DND-41 (cell line): Measurements from ENCODE around the gene HELZ2.
"Not testable (repeated sequence)": the region's sequence is repeated elsewhere in the genome, so short reads cannot be mapped to it uniquely, and the experiment has no call there.

Experiments
- ATAC-seq: fragments of 200-7000 bp; cut with Tn5 transposase; 3 replicates; pipeline ENCODE4 v1.9.1; 2021; ENCODE audit warnings: low read depth; ENCODE audit not compliant: insufficient read depth
- DNase-seq: peaks from one replicate; pipeline ENCODE4 v3.0.0-alpha.2; 2020
- H2AFZ ChIP-seq: 2 replicates; pipeline ENCODE4 v1.6.0; 2012; ENCODE audit warnings: low read depth, low read length
- H3K27ac ChIP-seq: 2 replicates; pipeline ENCODE4 v1.5.1; 2012; ENCODE audit warnings: low read length, inconsistent platforms
- H3K27me3 ChIP-seq: fragments of 200-600 bp; sonication (generic); 2 replicates; pipeline ENCODE4 v1.6.0; 2012; ENCODE audit warnings: low read length, mild to moderate bottlenecking, inconsistent platforms; ENCODE audit not compliant: insufficient read depth, poor library complexity
- H3K36me3 ChIP-seq: 2 replicates; pipeline ENCODE4 v1.5.1; 2012; ENCODE audit warnings: low read length, inconsistent platforms; ENCODE audit not compliant: insufficient read depth
- H3K4me1 ChIP-seq: 2 replicates; pipeline ENCODE4 v1.5.1; 2012; ENCODE audit warnings: mild to moderate bottlenecking, low read length; ENCODE audit not compliant: insufficient read depth
- H3K4me2 ChIP-seq: 2 replicates; pipeline ENCODE4 v1.6.0; 2012; ENCODE audit warnings: mild to moderate bottlenecking, moderate library complexity, low read length, inconsistent platforms; ENCODE audit not compliant: insufficient read depth
- H3K4me3 ChIP-seq, 2 experiments: fragments of 200-600 bp in 1 of 2; shearing (Covaris generic) in 1 of 2; 2 replicates each; pipeline ENCODE4 v1.5.1; 2012 to 2016; ENCODE audit warnings: inconsistent platforms in 2 of 2, low read length in 2 of 2, mild to moderate bottlenecking in 2 of 2, low read depth in 1 of 2, moderate library complexity in 1 of 2
- H3K79me2 ChIP-seq: 2 replicates; pipeline ENCODE4 v1.6.0; 2012; ENCODE audit warnings: low read length, inconsistent platforms; ENCODE audit not compliant: insufficient read depth
- H3K9ac ChIP-seq: 2 replicates; pipeline ENCODE4 v1.6.0; 2012; ENCODE audit warnings: low read depth, mild to moderate bottlenecking, inconsistent platforms, low read length, moderate library complexity
- H3K9me3 ChIP-seq: 2 replicates; pipeline ENCODE4 v1.5.1; 2012; ENCODE audit warnings: low read length, moderate library complexity, mild to moderate bottlenecking, inconsistent platforms; ENCODE audit not compliant: insufficient read depth, severe bottlenecking
- H4K20me1 ChIP-seq: 2 replicates; pipeline ENCODE4 v1.6.0; 2012; ENCODE audit warnings: low read length; ENCODE audit not compliant: insufficient read depth
- CTCF ChIP-seq: IDR thresholded peaks from 2 replicates; pipeline ENCODE4 v1.5.1; 2012; ENCODE audit warnings: borderline replicate concordance, low read length, moderate library complexity, mild to moderate bottlenecking; ENCODE audit not compliant: poor library complexity, severe bottlenecking; ENCODE audit errors: extremely low read depth
- EZH2 ChIP-seq: IDR thresholded peaks from 3 replicates; pipeline ENCODE4 v1.6.1; 2012; ENCODE audit warnings: borderline replicate concordance, low read depth, mild to moderate bottlenecking, moderate library complexity, low read length, inconsistent platforms; ENCODE audit not compliant: severe bottlenecking

The HELZ2 gene

GRCh38 chr20:63610581-63611435 is 36.8 kb upstream of the HELZ2 start:
- Histone ChIP-seq H3K36me3 (peaks cover 41% of the 10 kb centered on the region), H3K27me3 (no peaks in the 10 kb centered on the region), H3K27ac (0 out of 2 replicates have a peak overlapping the region, but pooled peaks have one; percentile 4), H2AFZ (no peak overlapping the region), H3K79me2 (peaks cover 66% of the 10 kb centered on the region), H3K9ac (no peak overlapping the region), H3K4me2 (no peak overlapping the region), H4K20me1 (peaks cover 26% of the 10 kb centered on the region), H3K4me1 (no peaks in the 10 kb centered on the region; the same call in 1 of the 2 replicates), H3K4me3 (no peak overlapping the region), H3K9me3 (no peaks in the 10 kb centered on the region)
- no peak for DNase-seq
- TF ChIP-seq CTCF (no peak), EZH2 (no peak)
- ATAC-seq, result no peak

GRCh38 chr20:63606686-63607085 is 32.6 kb upstream of the HELZ2 start:
- Histone ChIP-seq H3K27me3 (no peaks in the 10 kb centered on the region), H3K4me1 (no peaks in the 10 kb centered on the region; the same call in 1 of the 2 replicates), H3K9ac (no peak overlapping the region), H3K27ac (no peak overlapping the region), H2AFZ (no peak overlapping the region), H3K79me2 (peaks cover 42% of the 10 kb centered on the region), H3K4me3 (no peak overlapping the region), H3K36me3 (peaks cover 45% of the 10 kb centered on the region), H3K4me2 (no peak overlapping the region), H4K20me1 (peaks cover 42% of the 10 kb centered on the region), H3K9me3 (no peaks in the 10 kb centered on the region)
- ATAC-seq (no peak), DNase-seq (no peak)
- TF ChIP-seq EZH2 (no peak), CTCF (no peak)

- Histone ChIP-seq H3K9ac (no peak overlapping the region), H3K4me3 (no peak overlapping the region), H3K4me2 (no peak overlapping the region), H3K4me1 (no peaks in the 10 kb centered on the region), H3K27me3 (no peaks in the 10 kb centered on the region), H4K20me1 (peaks cover 48% of the 10 kb centered on the region), H3K36me3 (peaks cover 76% of the 10 kb centered on the region), H3K9me3 (no peaks in the 10 kb centered on the region), H2AFZ (no peak overlapping the region), H3K79me2 (peaks cover 24% of the 10 kb centered on the region), H3K27ac (no peak overlapping the region)
- DNase-seq (no peak), ATAC-seq (no peak)
- TF ChIP-seq CTCF (no peak), EZH2 (no peak)
These were observed 28.3 kb upstream of the HELZ2 start for GRCh38 chr20:63602321-63602720.

- not testable (repeated sequence) for H3K4me3 ChIP-seq, H3K27ac ChIP-seq, H3K4me2 ChIP-seq, H3K4me1 ChIP-seq, H3K9ac ChIP-seq, ATAC-seq, H3K9me3 ChIP-seq, H2AFZ ChIP-seq, H3K27me3 ChIP-seq
- Histone ChIP-seq H3K36me3 (peaks cover 78% of the 10 kb centered on the region), H4K20me1 (peaks cover 45% of the 10 kb centered on the region), H3K79me2 (peaks cover 18% of the 10 kb centered on the region)
- DNase-seq, result peak; percentile 23
These were observed 27.6 kb upstream of the HELZ2 start for GRCh38 chr20:63601679-63602078.
